Renal cortex interstitium (tissue), 11 donors: Measurements from ENCODE around the gene DLGAP1. TPM values are rescaled to one million over a fixed set of nuclear protein-coding genes. Genes with fewer than 3 reads are reported as not detected.
"Not testable (repeated sequence)": the region's sequence is repeated elsewhere in the genome, so short reads cannot be mapped to it uniquely, and the experiment has no call there.

Experiments
- DNase-seq, 11 donors: peaks; one replicate each; pipeline ENCODE4 v3.0.0-alpha.2; 2013; ENCODE audit warnings: low read depth in 9 of 11, low spot score in 4 of 11; ENCODE audit errors: extremely low read depth in 1 of 11
- polyA plus RNA-seq, 3 donors: library from polyadenylated mRNA; unstranded; fragments of 120-200 nt; gene quantifications; one replicate each; pipeline ENCODE4 v1.2.1, GENCODE V29; 2013; ENCODE audit not compliant: insufficient read length in 3 of 3

DLGAP1 gene
- polyA plus RNA-seq, 3 donors: 4.6 to 6.1 (median 5.9) TPM

- DNase-seq: no peak
Measured at GRCh38 chr18:3713166-3713565, 741.9 kb downstream of the DLGAP1 start.

GRCh38 chr18:3712491-3712890 is 742.6 kb downstream of the DLGAP1 start:
- DNase-seq: no peak

GRCh38 chr18:3710712-3711301 is 744.3 kb downstream of the DLGAP1 start:
- DNase-seq: no peak

GRCh38 chr18:3709205-3709604 is 745.9 kb downstream of the DLGAP1 start:
- DNase-seq: no peak

GRCh38 chr18:3706279-3707097 is 748.6 kb downstream of the DLGAP1 start:
- no peak for DNase-seq

GRCh38 chr18:3704556-3705344 is 750.4 kb downstream of the DLGAP1 start:
- no peak for DNase-seq

- DNase-seq: peak in 3 of 11 donors; percentile 61 to 77 (median 63)
Measured at GRCh38 chr18:3703732-3704176, 751.4 kb downstream of the DLGAP1 start.

GRCh38 chr18:3699707-3700567 is 755.2 kb downstream of the DLGAP1 start:
- DNase-seq: not testable (repeated sequence)

GRCh38 chr18:3694030-3694778 is 760.9 kb downstream of the DLGAP1 start:
- not testable (repeated sequence) for DNase-seq

GRCh38 chr18:3693410-3693809 is 761.7 kb downstream of the DLGAP1 start:
- no peak for DNase-seq

GRCh38 chr18:3692691-3693090 is 762.4 kb downstream of the DLGAP1 start:
- no peak for DNase-seq

GRCh38 chr18:3692113-3692621 is 762.9 kb downstream of the DLGAP1 start:
- DNase-seq: no peak

- DNase-seq: no peak
Measured at GRCh38 chr18:3691705-3692104, 763.4 kb downstream of the DLGAP1 start.

GRCh38 chr18:3690764-3691066 is 764.4 kb downstream of the DLGAP1 start:
- no peak for DNase-seq

- DNase-seq: no peak
Measured at GRCh38 chr18:3689986-3690763, 764.9 kb downstream of the DLGAP1 start.

GRCh38 chr18:3689091-3689490 is 766.0 kb downstream of the DLGAP1 start:
- no peak for DNase-seq

- peak in 5 of 11 donors; percentile 34 to 75 (median 58) for DNase-seq
Measured at GRCh38 chr18:3688690-3689089, 766.4 kb downstream of the DLGAP1 start.
